Calu3 (cell line): ENCODE data around the gene NAPG. TPM values are rescaled to one million over a fixed set of nuclear protein-coding genes. Genes with fewer than 3 reads are reported as not detected.

Experiments
- BruUV-seq: library from RNA; stranded (reverse); fragments of 400-500 nt; replicated peaks from 2 replicates; lab custom pipeline; 2021; lab: Mats Ljungman, UMichigan
- CTCF ChIA-PET: fragments of 300-600 bp; sonication (Branson Sonifier 250); formaldehyde crosslinking; loops from one replicate; lab custom pipeline; 2022; ENCODE audit warnings: antibody characterized with exemption; lab: Charles Lee
- DNase-seq: peaks from one replicate; pipeline ENCODE4 v3.0.0; 2022
- H3K27ac Mint-ChIP-seq: one replicate; pipeline ENCODE4 v1.8.0; 2022; ENCODE audit warnings: mixed read lengths; ENCODE audit not compliant: unreplicated experiment
- H3K27me3 Mint-ChIP-seq: one replicate; pipeline ENCODE4 v1.8.0; 2022; ENCODE audit warnings: mixed read lengths; ENCODE audit not compliant: unreplicated experiment
- H3K36me3 Mint-ChIP-seq: one replicate; pipeline ENCODE4 v1.8.0; 2022; ENCODE audit warnings: mild to moderate bottlenecking, moderate library complexity, mixed read lengths; ENCODE audit not compliant: insufficient read depth, unreplicated experiment
- H3K4me1 Mint-ChIP-seq: one replicate; pipeline ENCODE4 v1.8.0; 2022; ENCODE audit warnings: mild to moderate bottlenecking, low read depth, mixed read lengths; ENCODE audit not compliant: unreplicated experiment
- H3K4me3 Mint-ChIP-seq: one replicate; pipeline ENCODE4 v1.8.0; 2022; ENCODE audit warnings: mild to moderate bottlenecking, low read depth, moderate library complexity, mixed read lengths; ENCODE audit not compliant: unreplicated experiment
- H3K9me3 Mint-ChIP-seq: one replicate; pipeline ENCODE4 v1.8.0; 2022; ENCODE audit warnings: low read depth, mixed read lengths; ENCODE audit not compliant: unreplicated experiment
- intact Hi-C: fragments of 100-400 bp; cut with micrococcal nuclease; formaldehyde crosslinking; loops from one replicate; pipeline ENCODE4 v1.10.0; 2022; ENCODE audit not compliant: unreplicated experiment
- total RNA-seq: library from RNA; stranded (reverse); gene quantifications from 2 replicates; pipeline ENCODE4 v1.2.3, GENCODE V29; 2022
- TF ChIP-seq, protein P1 (sequence below): fragments of 200-600 bp; IDR thresholded peaks from one replicate; pipeline ENCODE4 v1.8.0; 2022; ENCODE audit warnings: antibody characterized with exemption; ENCODE audit not compliant: unreplicated experiment

Gene NAPG
- total RNA-seq, 1 experiment from 2014 or later = 35.6 TPM

DNA sequence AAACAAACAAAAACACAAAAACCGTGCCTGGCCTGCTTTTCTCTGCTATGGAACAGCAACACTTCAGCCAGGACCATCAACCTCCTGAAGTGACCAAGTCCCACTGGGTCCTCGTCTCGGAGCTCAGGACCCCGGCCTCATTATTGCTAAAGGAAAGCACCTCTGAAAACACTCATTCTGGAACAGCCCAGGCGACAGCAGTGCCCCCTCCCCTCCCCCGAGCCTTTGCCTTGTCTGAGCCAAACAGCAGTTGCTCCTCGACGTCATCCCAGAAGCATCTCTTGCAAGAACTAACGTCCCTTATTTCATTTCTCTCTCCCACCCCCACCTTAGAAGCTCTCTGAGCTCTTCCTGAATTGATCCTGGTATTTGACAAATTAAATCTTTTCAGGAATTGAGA, 44.0 kb upstream of the NAPG start:
- Mint-ChIP-seq H3K27ac (no peak overlapping the region), H3K4me3 (no peak overlapping the region), H3K36me3 (no peaks in the 10 kb centered on the region), H3K9me3 (no peaks in the 10 kb centered on the region), H3K27me3 (peaks cover 84% of the 10 kb centered on the region), H3K4me1 (no peaks in the 10 kb centered on the region)
- BruUV-seq = no TSS peak
- TF ChIP-seq, protein P1, sequence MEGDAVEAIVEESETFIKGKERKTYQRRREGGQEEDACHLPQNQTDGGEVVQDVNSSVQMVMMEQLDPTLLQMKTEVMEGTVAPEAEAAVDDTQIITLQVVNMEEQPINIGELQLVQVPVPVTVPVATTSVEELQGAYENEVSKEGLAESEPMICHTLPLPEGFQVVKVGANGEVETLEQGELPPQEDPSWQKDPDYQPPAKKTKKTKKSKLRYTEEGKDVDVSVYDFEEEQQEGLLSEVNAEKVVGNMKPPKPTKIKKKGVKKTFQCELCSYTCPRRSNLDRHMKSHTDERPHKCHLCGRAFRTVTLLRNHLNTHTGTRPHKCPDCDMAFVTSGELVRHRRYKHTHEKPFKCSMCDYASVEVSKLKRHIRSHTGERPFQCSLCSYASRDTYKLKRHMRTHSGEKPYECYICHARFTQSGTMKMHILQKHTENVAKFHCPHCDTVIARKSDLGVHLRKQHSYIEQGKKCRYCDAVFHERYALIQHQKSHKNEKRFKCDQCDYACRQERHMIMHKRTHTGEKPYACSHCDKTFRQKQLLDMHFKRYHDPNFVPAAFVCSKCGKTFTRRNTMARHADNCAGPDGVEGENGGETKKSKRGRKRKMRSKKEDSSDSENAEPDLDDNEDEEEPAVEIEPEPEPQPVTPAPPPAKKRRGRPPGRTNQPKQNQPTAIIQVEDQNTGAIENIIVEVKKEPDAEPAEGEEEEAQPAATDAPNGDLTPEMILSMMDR = no peak
- no peak for DNase-seq
- CTCF ChIA-PET = no interaction called here
- intact Hi-C loops = no loop called here

DNA sequence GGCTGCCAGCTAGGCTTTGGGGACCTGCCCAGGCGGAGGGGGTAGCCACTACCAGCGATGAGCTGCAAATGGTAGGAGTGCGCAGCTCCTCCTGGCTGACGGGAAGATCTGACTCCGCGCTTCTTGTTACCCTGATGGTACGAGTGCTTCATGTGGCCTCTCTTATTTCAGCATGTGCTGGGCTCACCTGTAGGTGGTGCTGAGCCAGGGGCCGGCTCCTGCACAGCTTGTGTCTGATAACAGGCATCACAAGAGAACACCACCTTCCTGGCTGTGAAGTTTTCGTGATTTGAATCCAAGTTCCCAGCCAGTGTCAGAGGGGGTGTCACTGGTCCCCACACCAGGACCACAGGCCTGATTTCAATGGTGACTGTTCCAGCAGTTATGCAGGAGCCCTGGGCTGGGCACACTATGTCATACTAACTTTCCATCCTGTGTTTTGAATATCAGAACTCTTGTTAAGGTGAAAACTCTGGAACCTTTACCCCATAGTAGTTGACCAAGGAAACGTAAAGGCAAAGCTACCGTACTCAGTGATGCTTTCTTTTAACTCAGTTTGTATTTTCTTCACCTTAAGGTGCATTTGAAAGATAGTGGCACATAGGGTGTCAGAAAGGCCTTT, 43.4 kb upstream of the NAPG start:
- DNase-seq = no peak
- TF ChIP-seq, protein P1 = no peak
- peaks cover 84% of the 10 kb centered on the region for H3K27me3 Mint-ChIP-seq
- H3K9me3 Mint-ChIP-seq = no peaks in the 10 kb centered on the region
- H3K36me3 Mint-ChIP-seq = no peaks in the 10 kb centered on the region
- BruUV-seq = no TSS peak
- H3K27ac Mint-ChIP-seq = no peak overlapping the region
- H3K4me3 Mint-ChIP-seq = no peak overlapping the region
- CTCF ChIA-PET = interaction anchor here (0.6 to 0.7 kb wide), 2 partner anchors 8 to 11 kb away, joined by 4 read pairs; no protein-coding TSS in a partner anchor
- intact Hi-C loops = no loop called here
- H3K4me1 Mint-ChIP-seq = no peaks in the 10 kb centered on the region

DNA sequence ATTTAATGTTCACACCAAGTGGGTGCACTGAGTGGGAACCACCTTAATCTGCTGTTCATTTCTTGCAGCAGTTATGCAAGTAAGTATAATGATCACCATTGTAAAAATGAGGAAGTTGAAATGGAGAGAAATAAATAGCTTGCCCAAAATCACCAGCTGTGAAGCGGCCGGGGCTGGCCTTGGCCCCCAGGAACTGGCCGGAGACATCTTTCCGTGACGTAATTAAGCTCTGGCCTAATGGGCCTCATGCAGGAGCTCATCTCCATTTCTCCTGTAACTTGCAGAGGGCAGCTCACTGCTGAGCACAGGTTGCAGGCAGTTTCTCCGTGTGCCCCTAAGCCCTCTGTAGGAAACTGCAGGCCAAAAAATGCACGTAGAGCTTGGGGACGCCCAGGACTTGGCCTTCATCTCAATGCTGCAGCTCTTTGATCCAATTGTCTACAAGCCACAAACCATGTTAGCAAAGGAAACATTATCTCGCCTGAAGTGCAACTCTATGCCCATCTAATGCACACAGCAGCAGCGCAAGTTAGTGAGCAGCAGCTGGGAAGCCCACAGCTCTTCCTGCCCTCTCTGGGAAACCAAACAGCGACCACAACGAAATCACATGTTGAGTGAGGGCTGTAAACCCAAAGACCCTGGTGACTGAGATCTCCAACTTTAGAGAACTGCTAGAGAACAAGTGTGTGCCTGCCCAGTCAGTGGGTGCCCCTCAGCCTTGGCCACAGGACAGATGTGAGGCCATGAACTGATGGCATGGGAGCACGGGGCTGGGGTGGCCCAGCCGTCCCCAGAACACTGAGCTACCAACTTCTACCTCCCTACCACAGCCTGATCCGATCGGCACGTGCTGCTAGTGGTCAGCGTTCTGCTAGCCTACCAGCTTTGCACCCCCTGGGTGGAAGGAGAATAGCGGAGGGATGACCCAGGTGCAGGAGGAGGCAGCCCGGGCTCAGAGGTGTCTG, 42.6 kb upstream of the NAPG start:
- H3K9me3 Mint-ChIP-seq = no peaks in the 10 kb centered on the region

DNA sequence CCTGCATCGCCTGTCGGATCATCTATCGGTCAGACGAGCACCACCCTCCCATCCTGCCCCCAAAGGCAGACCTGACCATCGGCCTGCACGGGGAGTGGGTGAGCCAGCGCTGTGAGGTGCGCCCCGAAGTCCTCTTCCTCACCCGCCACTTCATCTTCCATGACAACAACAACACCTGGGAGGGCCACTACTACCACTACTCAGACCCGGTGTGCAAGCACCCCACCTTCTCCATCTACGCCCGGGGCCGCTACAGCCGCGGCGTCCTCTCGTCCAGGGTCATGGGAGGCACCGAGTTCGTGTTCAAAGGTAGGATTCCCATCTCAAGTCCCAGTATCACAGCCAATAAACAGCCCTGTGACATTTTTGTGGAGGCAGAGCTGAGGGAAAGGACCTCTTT, 40.4 kb upstream of the NAPG start:
- BruUV-seq = no TSS peak
- intact Hi-C loops = no loop called here
- peaks cover 80% of the 10 kb centered on the region for H3K27me3 Mint-ChIP-seq
- DNase-seq = no peak
- TF ChIP-seq, protein P1 = no peak
- H3K9me3 Mint-ChIP-seq = no peaks in the 10 kb centered on the region
- H3K36me3 Mint-ChIP-seq = no peaks in the 10 kb centered on the region
- H3K4me1 Mint-ChIP-seq = no peaks in the 10 kb centered on the region
- CTCF ChIA-PET = no interaction called here
- H3K4me3 Mint-ChIP-seq = no peak overlapping the region
- H3K27ac Mint-ChIP-seq = no peak overlapping the region

More for the DNA sequence above, 42.6 kb upstream of the NAPG start:
- H3K27ac Mint-ChIP-seq = no peak overlapping the region
- no TSS peak for BruUV-seq
- CTCF ChIA-PET = interaction anchor here (0.6 to 0.7 kb wide), 2 partner anchors 9 to 11 kb away, joined by 4 read pairs; no protein-coding TSS in a partner anchor
- TF ChIP-seq, protein P1 = no peak
- H3K36me3 Mint-ChIP-seq = no peaks in the 10 kb centered on the region
- DNase-seq = no peak
- no peak overlapping the region for H3K4me3 Mint-ChIP-seq
- no peaks in the 10 kb centered on the region for H3K4me1 Mint-ChIP-seq
- intact Hi-C loops = no loop called here
- peaks cover 84% of the 10 kb centered on the region for H3K27me3 Mint-ChIP-seq
